NCI-H2107 (cell line): ENCODE data around the gene CAMK1G.

ENCODE experiments used
- DNase-seq: peaks from one replicate; lab custom pipeline; 2025; lab: John Stamatoyannopoulos, UW

Gene CAMK1G

DNA sequence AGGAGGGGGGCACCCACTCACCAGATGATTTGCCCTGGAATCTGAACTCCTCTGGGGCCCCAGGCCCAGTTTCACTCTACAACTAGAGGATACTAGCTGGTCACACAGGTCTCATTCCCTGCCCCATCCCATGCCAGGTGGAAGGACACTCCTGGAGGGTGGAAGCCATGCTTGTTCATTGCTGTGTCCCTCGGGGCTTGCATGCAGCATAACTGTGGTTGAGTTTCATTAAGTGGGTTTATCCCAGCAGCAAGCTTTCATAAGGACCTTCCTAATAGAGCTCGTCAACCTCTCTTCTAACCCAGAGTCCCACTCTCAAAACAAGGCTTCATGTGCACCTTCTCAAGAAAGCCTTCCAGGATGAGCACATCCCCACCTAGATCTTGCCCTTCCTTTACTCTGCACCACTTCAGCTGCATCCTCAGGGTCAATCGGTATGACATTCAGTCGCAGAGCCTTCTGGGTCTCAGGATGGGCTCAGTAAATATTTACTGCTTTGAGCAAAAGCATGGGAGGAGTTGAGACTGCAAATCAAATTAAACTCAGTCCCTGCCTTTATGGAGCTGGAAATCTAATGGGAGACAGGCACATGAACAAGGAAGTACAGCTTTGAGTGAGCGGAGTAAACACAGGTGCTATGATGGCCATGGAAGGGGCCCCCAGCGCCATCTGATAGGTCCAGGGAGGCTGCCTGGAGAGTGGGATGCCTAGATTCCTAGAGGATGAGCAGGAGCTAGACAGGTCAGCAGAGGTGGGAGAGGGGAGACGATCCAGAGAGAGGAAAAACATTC is 36.4 kb downstream of the CAMK1G start:
- DNase-seq = no peak

- no peak for DNase-seq
Observed at GRCh38 chr1:209620487-209620884, 37.0 kb downstream of the CAMK1G start.

DNA sequence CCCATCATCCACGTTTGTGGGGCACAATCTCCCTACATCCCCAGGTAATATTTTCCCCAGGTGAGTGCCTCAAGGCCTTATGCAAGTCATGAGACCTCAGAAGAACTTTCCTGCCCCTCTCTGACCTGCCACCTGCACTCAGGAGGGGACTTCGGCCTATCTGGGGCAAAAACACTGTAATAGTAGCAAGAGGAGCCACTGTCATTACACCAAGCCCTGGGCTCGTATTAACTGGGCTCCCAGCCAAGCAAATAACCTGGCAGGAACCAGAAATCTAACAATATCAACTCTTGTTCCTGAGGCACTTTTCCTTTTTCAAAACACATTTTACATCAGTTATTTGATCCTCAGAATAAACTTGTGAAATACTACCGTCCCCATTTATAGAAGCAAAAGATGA is 37.8 kb downstream of the CAMK1G start:
- DNase-seq = no peak

DNA sequence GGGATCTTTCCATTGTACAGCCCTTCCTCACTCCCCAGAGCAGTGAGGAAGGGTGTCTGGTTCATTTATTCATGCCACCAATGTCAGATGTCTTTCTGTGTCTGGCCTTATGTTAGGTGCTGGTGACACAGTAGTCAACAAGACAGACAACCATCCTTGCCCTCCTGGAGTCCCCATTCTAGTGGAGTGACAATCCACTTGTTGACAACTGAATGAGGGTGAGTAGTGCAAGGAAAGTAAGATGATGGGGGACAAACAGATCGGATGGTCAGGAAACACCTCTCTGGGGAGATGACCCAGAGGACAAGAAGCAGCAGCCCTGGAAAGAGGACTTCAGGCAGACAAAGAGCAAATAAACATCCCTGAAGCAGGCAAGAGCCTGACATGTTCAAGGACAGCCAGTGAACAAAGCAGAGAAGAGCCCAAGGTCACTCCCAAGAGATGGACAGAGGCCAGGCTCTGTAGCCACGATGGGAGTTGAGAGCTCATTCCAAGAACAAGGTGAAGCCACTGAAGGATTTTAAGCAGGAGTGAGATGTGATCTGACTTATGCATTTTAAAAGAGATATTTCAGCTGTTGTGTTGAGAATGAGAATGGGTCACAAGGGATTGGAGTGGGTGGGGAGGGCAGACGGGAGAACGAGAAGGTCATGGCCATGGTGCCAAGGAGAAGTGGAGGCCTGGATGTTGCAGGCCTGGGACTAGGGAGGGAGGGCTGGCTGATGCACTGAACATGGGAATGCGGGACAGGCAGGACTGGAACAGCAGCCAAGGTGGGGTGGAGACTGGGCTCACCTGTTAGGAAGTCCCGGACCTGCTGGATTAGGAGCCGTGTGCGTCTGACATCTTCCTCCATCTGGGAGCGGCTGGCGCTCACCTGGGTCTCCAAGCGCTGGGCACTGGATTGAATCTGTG is 38.5 kb downstream of the CAMK1G start:
- no peak for DNase-seq

DNA sequence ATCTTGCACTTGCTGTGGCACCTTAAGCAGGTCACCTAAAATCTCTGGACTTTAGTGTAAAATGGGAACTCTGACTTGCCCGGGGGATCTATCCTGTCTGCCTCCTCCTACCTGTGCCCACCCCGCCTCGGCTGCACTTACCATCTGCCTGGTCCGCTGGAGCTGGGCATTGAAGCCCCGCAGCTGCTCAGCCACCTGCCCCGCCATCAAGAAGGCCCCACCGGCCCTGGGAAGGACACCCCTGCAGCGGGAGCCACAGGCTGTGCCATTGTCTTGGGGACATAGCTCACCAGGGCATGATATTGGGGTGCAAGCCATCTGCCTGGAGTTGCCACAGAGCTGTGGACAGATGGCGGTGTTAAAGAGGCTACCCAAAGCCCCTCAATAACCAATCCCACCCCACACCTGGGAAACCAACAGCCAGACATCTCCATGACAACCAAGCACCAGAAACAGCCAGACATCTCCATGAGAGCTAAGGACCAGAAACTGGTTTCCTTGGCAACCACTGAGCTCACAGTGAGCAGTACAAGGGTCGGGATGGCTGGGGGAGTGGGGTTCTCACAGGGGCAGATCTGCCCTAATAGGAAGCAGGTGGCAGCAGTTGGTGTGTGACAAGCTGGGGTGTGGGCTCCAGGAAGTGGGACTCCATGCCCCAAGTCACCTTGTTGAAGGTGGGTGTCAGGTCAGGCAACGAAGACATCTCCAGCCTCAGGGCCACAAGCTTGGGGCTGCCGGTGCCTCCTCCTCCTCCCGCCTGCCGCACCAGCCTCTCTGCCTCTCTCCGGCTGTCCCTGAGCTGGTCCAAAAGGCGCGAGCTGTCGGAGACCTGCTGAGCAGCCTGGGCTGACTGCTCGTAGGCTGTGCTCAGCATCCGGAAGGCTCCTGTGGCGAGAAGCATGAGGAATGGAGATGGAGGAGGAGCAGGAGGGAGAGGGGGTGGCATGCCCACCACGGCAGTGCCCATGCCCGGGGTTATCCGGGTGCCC is 39.6 kb downstream of the CAMK1G start:
- DNase-seq = no peak

GRCh38 chr1:209624558-209625549 is 41.3 kb downstream of the CAMK1G start:
- DNase-seq = no peak

GRCh38 chr1:209625791-209626285 is 42.3 kb downstream of the CAMK1G start:
- DNase-seq = no peak

DNA sequence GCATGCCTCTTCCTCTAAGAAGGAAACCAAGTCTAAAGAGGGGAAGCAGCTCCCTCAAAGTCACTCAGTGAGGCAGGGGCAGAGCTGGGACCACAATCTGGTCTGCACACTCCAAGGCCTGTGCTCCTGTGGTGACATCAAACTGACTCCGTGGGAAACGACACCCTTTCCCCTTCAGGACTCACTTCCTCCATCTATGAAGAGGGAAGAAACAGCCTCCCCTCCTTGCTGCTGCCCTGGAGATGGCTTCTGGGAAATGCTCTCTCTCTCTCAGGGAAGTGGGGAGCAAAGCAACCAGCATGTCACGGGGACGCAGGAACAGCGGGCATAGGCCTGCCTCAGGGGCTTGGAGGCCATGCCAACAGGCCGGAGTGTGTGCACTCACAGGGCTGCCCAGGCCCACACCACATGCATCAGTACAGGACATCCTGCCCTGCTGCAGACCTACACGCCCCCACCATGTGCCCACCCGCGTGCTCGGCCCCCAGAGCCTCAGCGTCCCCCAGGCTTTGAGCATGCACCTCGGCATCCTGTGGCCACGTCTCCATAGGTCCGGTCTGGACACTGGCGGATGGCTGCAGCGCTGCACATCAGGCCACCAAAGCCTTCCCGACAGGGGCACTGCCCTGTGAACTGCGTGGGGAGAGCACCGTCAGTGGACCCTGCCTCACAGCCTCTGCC is 43.0 kb downstream of the CAMK1G start:
- no peak for DNase-seq

DNA sequence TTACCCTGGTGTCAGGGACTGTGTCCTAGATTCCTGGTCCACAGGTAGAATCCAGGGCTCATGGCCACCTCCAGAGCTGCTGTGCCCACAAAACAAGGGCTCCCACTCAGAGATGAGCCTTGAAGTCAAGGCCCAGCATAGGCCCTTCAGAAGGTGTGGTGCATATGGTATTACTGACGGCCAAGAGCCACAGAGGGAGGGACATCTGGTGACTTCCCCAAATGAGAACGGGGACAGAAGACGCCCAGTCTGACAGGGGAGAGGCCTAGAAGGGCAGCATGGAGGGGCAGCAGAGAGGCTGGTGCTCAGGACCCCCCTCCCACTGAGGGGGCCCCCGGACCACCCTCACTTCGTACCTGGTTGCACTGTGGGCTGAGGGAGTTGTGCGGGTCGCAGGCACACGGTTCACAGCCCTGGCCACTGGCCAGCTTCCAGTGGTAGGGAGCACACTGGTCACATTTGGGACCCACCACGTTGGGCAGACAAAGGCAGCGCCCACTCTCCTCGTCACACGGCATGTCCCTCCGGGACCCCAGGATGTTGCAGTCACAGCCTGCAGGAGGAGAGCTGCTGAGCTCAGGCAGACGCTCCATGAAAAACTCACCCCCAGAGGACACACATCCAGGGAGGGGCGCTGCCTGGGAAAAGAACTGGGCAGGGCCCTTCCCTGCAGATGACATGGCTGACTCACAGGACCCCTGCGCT is 43.7 kb downstream of the CAMK1G start:
- DNase-seq = no peak

GRCh38 chr1:209627732-209628196 is 44.2 kb downstream of the CAMK1G start:
- peak; percentile 81 for DNase-seq

DNA sequence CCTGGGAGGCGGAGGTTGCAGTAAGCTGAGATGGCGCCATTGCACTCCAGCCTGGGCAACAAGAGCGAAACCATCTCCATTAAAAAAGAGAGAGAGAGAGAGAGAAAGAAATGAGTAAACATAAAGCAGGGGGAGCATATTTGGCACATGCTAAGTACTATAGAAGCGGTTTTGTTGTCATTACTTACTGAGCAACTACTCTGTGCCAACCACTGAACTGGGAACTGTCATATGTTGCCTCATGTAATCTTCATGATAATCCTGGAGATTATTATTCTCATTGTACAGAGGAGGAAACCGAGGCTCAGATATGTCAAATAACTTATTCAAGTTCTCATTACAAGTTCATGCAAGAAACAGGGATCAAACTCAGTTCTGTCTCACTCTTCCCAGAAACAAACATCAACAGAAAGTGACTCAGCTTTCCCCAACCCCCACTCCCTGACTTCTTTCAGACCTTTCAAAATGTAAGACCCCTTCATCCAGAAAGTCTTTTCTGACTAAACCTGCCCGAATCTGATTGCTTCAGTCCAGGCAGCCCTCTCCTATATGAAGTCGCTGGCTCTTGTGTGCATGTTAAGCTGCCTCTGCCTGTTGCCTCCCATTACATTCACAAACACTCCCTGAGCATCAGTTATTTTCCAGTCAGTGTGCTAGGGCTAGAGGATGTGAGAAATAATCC is 45.2 kb downstream of the CAMK1G start:
- DNase-seq = no peak

DNA sequence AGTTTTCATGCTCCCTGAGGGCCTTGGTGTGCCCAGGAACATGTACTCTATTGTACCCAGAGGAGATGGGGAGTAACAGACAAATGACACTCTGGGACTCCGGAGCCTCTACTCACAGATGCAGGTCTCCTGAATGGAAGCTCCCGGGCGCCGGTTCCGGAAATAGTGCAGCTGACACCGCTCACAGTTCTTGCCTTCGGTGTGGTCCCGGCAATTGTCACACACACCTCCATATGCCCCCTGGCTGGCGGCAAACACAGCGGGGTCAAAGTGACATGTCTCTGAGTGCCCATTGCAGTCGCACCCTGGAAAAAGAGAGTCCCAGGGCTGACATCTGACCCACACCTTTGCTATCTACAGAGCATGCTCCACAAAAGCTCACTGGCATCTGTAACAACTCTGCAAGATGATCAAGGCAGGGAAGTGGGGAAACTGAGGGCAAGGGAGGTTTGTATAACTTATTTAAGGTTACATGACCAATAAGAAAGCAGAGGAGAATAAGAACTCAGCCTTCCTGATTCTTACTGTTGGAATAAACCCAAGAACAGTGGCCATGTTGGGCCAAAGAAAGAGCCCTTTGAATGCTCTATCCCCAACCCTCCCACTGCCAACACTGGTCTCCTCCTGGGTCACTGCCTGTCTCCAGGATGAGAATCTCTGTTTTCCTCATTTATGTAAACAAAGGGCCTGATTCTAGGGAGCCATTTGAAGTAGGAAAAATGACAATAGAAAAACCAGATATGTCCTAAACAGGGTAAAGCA is 46.3 kb downstream of the CAMK1G start:
- DNase-seq = no peak

- DNase-seq = no peak
Observed at GRCh38 chr1:209630383-209631225, 47.1 kb downstream of the CAMK1G start.

DNA sequence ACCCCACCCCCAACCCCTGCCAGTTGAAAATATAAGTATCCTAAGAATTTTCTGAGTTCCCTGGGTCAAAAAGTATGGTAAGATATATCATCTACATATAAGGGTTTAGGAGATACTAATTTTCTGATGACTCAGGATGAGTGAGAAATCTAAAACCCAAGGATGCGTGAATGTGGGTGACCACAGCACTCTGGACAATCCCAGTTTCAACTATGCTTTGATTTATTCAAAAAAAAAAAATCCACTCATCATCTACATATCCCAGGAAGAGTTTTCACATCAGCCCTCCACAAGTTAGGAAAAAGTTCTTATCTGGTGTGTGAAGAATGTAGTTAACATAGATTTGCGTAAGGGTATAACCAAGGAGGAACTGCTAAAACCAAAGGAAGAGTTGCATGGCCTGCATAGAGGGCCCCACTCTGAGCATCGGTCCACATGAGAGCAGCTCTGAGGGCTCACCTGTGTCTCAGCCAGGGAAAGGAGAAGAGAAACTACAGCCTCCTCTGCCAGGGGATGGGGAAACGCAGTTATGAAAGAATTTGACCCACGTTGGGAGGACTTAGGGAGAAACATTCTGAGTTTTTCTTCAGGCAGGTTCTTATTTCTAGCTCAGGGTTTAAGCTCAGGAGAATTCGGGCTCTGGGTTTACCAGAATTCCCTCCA is 50.0 kb downstream of the CAMK1G start:
- DNase-seq = no peak

GRCh38 chr1:209634005-209634737 is 50.7 kb downstream of the CAMK1G start:
- no peak for DNase-seq

GRCh38 chr1:209635850-209636249 is 52.3 kb downstream of the CAMK1G start:
- DNase-seq = no peak
